LNCAP (cell line): ENCODE results near the gene JARID2.

ENCODE experiments used
- CTCF ChIP-seq: fragments of 450-650 bp; IDR thresholded peaks from 2 replicates; pipeline ENCODE4 v1.5.1; 2017; ENCODE audit warnings: mild to moderate bottlenecking

The JARID2 gene

GRCh38 chr6:15290067-15290680, 44.3 kb downstream of the JARID2 start:
- no peak for TF ChIP-seq CTCF

GRCh38 chr6:15290962-15291704, 45.3 kb downstream of the JARID2 start:
- no peak for TF ChIP-seq CTCF

- TF ChIP-seq CTCF: no peak
Measured at GRCh38 chr6:15292721-15293302, 46.9 kb downstream of the JARID2 start.

- TF ChIP-seq CTCF: no peak
Measured at GRCh38 chr6:15293674-15294073, 47.8 kb downstream of the JARID2 start.

- no peak for TF ChIP-seq CTCF
Measured at GRCh38 chr6:15294504-15294903, 48.6 kb downstream of the JARID2 start.

- TF ChIP-seq CTCF: no peak
Measured at GRCh38 chr6:15296249-15296648, 50.4 kb downstream of the JARID2 start.

GRCh38 chr6:15296735-15297134, 50.9 kb downstream of the JARID2 start:
- no peak for TF ChIP-seq CTCF
